ENCODE measurements around the gene DDB1.
A peak's percentile ranks its signal among the peaks of the same experiment; 100 is the strongest.

DDB1 gene

DNA sequence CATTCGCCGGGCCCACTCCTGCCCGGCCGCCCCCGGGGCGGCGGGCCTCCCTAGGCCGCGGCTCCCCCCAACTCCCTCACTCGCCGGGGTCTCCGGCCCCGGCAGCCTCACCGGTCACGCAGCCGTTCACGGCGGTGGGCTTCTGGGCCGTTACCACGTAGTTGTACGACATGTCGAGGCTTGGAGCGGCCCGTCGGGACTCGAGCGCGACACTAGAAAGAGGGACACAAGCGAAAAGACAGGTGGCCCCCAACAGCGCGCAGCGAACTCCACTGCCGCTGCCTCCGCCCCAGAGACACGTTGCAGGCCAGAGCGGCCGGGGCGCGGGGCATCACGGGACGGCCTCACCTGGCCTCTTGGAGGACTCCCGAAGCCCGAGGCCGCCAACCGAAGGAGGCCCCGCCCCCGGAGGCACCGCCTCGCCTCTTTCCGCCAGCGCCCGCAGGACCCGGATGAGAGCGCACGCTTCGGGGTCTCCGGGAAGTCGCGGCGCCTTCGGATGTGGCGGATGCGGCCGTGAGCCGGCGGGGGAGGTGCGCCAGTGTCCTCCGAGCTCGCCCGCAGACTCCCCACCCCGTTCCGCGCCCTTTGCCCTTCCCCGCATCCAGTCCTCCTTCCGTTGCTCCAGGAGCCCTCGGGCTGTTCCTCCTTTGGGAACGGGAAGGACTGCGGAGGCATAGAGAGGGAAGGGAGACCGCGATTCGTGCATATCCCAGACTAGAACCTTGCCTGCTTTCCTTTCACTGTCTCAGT is at the start of gene DDB1, which contains the start of gene TKFC:
DDB1 (minus strand) TSS at position 309 of the 753 bp plus-strand sequence; CDS start at position 172, 137 bp downstream.
TKFC (plus strand) TSS at position 432 of the 753 bp plus-strand sequence. CDS start 1,501 bp downstream, outside the sequence.
- DNase-seq, result peak; percentile 98

DNA sequence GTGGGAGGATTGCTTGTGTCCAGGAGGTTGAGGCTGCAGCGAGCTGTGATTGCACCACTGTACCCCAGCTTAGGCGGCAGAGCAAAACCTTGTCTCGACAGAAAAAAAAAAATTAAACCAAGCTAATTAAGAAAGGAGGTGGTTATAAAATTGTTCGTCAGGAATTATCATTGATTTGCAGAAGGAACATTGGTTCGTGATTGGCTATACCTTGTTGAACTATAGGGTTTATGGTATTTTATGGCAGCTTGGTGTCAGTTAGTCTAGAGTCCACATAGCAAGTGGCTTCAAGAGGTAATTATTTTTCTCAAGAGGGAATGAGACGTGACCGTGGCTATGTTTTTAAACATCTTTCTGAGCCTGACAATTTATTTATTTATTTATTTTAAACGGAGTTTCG is 48.0 kb upstream of the DDB1 start:
- DNase-seq, result no peak

DNA sequence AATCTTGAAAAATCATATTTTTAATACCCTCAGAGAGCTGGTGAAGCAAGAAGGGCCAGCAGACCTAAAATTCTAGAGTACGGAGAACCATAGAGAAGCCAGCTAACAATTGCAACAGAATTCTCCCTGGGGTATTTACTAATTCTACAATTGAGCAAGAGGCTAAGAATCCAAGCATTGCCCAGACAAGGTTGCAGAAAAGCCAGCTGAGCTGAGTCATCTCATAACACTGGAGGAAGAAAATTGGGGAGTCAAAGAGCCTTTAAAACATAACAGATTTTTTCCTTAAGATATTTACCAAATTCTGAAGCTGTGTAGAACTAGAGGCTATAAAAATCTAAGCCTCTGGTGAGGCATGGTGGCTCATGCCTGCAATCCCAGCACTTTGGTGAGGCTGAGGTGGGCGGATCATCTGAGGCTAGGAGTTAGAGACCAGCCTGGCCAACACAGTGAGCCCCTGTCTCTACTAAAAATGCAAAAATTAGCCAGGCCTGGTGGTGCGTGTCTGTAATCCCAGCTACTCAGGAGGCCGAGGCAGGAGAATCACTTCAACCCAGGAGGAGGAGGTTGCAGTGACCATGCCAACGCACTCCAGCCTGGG is 45.9 kb upstream of the DDB1 start:
- no peak for DNase-seq

DNA sequence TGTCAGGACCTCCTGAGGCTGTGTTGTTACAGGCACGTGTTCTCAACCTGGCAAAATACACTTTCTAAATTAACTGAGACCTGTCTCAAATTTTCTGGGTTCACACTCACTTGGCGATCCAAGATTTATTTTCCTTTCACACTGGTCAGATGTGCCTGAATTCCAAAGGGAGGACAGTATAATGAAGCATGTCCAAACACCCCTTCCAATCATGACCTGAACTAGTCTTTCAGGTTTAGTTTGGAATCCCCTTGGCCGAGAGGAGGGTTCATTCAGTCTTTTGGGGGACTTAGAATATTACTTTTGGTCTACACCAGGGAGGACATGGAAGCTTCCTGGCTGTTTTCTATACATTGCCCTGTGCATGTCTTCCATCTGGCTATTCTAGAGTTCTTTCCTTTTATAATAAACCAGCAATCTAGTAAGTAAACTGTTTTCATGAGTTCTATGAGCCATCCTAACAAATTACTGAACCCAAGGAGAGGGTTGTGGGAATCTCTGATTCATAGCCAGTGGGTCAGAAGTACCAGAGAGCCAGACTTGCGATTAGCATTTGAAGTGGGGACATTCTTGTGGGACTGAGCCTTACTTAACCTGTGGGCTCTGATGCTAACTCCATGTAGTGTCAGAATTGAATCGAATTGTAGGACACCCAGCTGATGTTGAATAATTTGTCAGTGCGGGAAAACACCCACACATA is 44.7 kb upstream of the DDB1 start:
- no peak for DNase-seq

DNA sequence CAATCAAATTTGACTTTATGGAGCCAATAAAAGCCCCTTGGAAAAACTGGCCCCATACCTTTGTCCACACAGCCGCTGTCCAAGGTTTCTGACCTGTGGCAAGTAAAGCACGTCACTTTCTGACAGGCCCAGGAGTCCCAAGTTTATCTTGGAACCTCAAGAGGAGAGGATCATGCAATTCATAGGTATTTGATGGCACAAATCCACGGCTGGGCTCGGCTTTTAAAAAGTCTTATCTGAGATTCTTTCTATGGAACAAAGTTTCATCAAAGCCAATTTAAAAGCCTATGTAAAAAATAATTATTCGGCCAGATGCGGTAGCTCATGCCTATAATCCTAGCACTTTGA is 42.8 kb upstream of the DDB1 start:
- DNase-seq, result no peak

DNA sequence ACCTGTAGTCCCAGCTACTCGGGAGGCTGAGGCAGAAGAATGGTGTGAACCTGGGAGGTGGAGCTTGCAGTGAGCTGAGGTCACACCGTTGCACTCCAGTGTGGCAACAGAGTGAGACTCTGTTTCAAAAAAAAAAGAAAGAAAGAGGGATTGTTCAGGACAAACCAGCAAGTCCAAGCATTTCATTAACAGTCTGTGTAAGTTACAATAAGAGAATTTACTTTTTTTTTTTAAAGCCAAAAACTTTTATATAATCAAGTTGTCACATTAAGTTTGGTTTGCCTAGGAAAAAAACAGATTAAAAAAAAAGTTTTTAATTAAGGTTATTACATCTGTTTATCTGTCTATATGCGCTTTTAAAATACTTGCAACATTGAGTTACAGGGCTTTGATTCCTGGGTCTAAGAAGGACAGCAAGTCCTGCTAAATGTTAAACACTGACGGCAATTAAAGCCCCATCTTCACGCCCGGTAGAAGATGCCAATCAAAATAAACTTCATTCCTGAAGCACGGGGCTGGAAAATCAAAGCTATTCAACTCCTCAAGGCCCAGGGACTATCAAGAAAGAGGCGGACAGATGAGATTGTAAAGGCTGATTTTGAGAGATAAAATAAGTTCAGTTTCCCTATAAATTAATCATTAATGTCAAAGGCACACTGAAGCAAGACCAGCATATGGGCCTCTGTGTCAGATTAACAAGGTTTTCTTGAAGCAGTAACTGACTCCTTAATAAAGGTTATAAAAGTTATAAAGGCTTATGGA is 39.9 kb upstream of the DDB1 start:
- no peak for DNase-seq

DNA sequence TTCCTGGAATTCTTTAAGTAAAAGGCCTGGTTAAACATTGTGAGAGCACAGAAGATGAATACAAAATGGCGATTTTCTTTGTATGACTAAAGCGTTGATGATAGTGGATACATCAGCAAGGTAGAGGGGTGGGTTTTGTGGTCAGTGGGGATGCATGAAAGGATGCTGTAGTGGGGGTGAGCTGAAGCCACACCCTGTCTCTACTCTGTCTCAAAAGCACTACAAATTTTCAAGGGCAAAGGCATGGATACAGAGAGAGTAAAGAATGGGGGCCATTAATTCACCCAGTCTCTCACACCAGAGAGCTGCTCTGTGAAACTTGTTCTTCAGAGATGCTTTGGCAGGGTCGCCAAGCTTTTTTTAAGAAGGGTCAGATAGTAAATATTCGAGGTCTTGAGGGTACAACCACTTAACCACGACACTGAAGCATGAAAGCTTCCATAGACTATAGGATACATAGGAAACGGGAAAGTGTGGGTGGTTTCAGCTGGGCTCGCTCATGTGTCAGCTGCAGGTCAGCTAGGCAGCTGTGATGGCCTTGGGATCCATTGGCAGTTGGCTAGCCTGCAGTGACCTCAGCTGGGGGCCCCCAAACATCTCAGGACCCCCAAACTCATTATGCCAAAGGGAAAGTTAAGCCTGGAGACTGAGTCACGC is 37.6 kb upstream of the DDB1 start:
- DNase-seq, result no peak

DNA sequence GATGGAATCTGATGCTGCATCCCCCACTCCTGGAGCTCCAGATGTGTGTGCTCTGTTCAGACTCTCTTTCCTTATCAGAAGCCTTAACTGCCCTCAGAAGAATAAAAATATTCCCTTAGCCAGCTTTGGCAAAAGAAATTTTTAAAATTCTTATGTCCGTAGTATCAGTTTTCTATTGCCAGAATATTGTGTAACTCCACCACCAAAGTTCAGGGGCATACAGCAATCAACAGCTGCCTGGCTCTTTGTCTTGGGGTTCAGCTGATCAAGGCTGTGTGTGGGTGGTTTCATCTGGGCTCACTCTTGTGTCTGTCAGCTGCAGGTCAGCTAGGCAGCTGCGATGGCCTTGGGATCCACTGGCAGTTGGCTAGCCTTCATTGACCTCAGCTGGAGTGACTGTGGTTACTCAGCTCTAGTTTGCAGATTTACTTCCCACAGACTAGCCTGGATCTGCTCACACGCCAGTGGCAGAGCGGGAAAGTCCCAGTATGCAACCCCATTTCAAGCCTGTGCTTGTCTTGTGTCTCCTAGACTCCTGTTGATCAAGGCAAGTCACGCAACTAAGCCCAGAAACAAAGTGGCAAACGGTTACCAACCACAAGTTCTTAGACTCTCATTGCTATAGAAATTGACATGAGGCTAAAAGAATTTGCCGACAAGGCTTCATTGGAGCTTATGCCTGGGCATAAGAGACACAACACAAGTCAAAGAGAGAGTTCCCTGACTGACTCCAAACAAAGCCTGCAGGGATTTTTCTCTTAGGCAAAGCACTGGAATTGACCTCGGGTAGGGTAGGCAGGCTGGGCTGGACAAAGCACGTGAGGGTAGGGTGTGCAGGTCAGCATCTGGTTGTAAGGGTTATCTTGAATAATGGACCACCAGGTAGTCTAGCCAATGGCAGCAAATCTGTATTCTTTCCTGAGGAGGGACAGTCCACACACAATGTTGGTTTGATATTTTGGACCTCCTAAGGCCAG is 36.8 kb upstream of the DDB1 start:
- no peak for DNase-seq

DNA sequence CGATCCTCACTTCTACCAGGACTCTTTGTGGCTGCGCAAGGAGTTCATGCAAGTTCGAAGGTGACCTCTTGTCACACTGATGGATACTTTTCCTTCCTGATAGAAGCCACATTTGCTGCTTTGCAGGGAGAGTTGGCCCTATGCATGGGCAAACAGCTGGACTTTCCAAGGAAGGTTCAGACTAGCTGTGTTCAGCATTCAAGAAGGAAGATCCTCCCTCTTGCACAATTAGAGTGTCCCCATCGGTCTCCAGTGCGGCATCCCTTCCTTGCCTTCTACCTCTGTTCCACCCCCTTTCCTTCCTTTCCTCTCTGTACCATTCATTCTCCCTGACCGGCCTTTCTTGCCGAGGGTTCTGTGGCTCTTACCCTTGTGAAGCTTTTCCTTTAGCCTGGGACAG is 35.7 kb upstream of the DDB1 start:
- no peak for DNase-seq

DNA sequence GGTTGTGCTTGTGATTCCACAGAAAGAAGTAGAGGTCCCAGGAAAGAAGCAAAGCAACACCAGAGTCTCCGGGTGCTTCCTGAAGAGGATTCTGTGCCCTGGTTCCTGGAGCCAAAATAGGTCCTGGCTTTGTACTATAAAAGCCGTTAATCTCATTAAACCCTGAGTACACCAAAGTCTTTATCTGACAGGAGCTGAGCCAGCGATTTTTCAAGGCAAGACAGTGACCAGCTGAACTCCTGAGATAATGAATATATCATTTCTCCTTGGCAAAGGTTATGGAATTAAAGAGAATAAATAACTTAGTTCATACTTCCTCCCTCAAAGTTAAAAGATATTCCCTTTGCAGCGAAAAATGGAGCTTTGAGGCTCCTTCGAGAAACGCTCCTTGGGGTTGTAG is 34.5 kb upstream of the DDB1 start:
- no peak for DNase-seq

DNA sequence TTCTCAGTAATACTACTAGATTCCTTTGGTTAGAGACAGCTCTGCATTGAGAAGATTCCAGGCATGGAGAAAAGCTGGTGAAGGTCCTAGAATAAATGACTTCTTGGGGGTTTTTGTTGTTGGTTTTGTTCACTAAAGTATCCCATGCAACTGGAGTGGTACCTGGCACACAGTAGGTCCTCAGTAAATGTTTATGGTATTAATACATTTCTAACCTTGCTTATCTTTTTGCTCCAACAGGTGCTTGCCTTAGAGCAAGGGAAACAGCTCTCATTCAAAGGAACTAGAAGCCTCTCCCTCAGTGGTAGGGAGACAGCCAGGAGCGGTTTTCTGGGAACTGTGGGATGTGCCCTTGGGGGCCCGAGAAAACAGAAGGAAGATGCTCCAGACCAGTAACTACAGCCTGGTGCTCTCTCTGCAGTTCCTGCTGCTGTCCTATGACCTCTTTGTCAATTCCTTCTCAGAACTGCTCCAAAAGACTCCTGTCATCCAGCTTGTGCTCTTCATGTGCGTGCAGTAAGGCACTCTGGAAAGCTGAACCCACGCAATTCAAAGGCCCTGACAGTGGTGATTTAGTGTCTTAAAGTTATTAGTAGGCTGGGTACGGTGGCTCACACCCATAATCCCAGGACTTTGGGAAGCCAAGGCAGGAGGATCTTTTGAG is 31.2 kb upstream of the DDB1 start:
- no peak for DNase-seq

DNA sequence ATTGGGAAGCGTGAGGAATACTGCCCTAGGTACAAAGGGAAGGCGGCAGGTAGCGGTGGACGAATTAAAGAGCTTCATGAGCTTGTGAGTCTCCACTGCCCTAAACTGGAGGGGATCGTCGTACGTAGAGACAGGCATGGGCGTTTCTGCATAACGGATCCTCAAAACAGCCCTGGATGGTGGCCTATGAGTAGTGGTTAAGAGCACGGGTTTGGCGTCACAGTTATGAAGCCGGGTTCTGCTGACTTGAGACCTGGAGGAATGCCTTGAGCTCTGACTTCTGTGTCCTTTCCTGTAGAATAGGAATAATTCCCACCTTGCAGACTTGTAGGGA is 29.6 kb upstream of the DDB1 start:
- DNase-seq, result no peak

DNA sequence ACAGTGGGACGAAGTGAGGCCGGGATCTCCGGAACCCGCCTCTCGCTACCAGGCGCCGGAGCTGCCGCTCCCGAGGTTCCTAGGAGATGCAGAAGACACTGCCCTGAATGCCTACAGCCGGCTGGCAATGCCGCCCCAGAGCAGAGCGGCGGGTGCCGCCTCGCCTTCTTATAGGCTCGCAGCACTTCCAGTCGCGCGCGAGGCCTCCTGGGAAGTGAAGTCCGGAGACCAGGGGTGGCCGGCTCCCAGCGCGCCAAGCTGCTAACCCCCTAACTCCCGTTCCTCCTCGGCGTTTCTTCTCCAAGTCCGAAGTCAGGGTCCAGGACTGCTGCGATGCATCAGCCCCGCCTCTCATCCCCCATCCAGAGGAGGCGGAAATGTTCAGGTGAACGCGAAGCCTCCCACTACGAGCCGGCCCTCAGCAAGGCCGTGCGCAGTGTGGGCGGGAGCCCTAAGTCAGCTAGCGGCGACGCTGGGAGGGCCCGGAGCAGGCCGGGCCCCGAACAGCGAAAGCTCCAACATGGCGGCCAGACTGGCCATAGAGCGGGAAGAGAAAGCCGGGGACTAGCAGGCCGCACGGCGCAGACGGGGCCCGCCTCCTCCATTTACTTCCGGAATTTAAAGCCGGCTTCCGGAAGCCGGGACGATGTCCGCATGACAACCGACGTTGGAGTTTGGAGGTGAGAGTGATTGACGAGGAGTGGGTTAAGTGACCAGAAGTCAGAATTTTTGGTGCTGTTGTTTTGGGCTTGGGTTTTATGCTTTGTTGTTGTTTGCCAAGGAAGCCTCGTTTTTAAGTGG is 29.0 kb upstream of the DDB1 start, which contains the start of the genes CYB561A3 and TMEM138:
CYB561A3 (minus strand) TSS at position 142 of the 801 bp plus-strand sequence. CDS start 5,169 bp downstream, outside the sequence.
TMEM138 (plus strand) TSS at position 634 of the 801 bp plus-strand sequence. CDS start 2,017 bp downstream, outside the sequence.
- DNase-seq, result peak; percentile 95

DNA sequence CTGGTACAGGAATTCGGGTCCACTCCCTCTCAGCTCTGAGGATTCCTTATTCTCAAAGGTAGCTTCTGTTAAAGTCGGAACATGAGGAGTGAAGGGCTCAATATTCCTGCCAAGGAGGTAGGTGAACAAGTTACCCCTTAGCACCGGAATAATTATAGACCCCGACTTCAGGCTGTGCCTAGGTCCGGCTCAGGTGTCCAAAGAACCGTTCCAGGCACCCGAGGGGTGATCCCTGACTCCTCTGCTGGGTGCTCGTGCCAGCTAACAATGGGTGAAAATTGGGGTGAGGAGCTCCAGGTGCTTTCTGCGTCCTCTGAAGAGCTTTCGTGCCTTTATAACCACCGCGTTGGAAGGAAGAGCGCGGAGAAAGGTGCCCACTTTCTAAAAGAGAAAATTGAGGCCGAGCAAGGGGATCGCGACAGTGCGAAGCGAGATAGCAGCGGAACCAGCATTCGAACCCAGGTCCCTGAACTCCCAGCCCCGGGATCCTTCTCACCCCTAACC is 28.4 kb upstream of the DDB1 start:
- no peak for DNase-seq

DNA sequence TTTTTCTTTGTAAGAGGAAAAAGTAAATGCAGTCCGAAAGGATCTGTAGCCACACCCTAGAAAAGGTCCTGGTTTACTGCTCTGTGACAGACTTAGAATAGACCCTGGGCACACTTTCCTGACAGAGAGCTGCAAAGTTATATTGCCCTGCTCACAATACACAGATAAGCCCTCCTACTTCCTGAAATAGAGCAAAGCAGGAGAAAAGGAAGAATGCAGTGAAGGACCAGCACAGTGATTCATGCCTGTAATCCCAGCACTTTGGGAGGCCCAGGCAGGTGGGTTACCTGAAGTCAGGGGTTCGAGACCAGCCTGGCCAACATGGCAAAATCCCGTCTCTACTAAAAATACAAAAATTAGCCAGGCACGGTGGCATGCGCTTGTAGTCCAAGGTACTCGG is 26.6 kb upstream of the DDB1 start:
- no peak for DNase-seq

DNA sequence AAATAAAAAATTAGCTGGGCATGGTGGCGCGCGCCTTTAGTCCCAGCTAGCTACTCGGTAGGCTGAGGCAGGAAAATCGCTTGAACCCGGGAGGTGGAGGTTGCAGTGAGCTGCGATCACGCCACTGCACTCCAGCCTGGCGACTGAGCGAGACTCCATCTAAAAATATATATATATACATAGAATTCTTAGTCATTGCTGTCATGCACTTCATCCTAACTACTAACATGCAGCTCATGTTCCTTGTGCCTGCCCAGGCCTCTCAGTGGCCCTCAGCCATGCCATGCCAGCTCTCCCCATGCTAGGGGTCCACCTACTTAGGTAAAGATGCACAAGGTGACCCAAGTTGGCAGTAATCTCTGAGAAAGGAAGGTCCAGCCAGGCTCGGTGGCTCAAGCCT is 25.7 kb upstream of the DDB1 start:
- DNase-seq, result no peak

DNA sequence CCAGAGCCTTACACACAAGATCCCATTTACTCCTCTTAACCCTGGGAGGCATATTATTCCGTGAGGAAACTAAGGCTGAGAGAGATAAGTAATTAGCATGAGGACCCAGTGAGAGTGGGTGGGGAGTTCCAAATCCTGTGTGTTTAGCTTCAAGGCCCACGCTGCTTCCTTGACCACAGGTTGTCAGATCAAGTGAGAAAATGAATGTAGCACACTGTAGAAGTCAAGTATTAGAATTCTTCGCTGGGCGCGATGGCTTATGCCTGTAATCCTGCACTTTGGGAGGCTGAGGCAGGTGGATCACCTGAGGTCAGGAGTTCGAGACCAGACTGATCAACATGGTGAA is 25.0 kb upstream of the DDB1 start:
- DNase-seq, result no peak

DNA sequence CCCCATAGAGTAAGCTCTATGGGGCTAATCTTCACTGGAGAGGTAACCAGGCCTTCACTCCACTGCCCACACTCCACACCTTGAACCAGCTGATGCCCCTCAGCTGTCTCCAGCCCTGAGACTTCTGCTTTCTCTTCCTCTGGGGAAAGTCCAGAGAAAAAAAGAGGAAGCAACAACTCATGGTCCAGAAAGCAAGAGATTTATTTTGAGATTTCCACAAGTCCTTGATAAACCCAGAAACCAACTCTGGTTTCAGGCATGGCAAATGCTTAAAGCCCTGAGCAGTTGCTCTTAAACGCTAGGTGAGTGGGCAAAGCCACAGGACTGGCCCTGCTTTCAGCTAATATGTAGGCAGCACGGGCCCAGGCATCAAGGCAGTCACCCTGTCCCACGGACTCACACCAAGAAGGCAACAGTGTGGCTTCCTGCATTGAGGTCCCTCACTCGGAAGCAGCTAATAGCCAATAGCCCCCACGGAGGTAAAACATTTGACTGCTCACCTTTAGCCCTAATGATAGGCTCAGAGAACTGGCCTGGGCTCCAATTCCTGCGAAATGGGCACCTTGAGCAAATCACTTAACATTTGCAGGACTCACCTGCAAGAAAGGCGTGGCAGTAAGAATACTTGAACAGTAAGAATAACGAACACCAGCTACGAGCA is 24.5 kb upstream of the DDB1 start:
- DNase-seq, result no peak

DNA sequence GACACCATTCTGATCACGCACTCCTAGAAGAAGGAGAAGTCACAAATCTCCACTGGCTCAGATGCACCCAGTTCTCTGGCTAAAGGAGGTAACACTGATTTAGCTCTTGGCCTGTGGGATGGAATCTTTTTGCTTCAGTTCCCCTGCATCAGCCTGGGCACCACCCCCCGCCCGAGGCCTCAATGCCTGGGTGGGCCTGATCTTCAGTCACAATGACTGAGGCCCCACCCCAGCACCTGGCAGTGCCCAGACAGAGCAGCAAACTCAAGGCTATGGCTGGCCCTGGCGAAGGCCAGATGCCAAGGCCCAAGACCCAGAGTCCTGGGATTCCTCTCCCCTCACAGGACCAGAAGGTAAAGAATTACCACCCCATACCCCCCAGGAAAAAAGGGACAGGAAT is 23.8 kb upstream of the DDB1 start:
- DNase-seq, result no peak
